Subcutaneous adipose tissue (tissue), 4 donors: ENCODE data around the gene EGFR. TPM values are rescaled to one million over a fixed set of nuclear protein-coding genes. Genes with fewer than 3 reads are reported as not detected.

Experiments used
- total RNA-seq, 4 donors: library from RNA; depleted of rRNA; stranded (reverse); fragments of >200 nt; gene quantifications; one replicate each; pipeline ENCODE4 v1.1.0, GENCODE V29; 2016
- TF ChIP-seq, protein P1 (sequence below): fragments of 450-650 bp; IDR thresholded peaks from one replicate; pipeline ENCODE4 v1.5.1; 2016; ENCODE audit warnings: low read depth, mild to moderate bottlenecking, control low read depth, antibody characterized with exemption, moderate library complexity

The EGFR gene
- total RNA-seq, 4 donors from 2014 or later, result 84.0 to 132 (median 102) TPM

- TF ChIP-seq, protein P1, sequence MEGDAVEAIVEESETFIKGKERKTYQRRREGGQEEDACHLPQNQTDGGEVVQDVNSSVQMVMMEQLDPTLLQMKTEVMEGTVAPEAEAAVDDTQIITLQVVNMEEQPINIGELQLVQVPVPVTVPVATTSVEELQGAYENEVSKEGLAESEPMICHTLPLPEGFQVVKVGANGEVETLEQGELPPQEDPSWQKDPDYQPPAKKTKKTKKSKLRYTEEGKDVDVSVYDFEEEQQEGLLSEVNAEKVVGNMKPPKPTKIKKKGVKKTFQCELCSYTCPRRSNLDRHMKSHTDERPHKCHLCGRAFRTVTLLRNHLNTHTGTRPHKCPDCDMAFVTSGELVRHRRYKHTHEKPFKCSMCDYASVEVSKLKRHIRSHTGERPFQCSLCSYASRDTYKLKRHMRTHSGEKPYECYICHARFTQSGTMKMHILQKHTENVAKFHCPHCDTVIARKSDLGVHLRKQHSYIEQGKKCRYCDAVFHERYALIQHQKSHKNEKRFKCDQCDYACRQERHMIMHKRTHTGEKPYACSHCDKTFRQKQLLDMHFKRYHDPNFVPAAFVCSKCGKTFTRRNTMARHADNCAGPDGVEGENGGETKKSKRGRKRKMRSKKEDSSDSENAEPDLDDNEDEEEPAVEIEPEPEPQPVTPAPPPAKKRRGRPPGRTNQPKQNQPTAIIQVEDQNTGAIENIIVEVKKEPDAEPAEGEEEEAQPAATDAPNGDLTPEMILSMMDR, result no peak
Measured at GRCh38 chr7:55174456-55174855, 155.6 kb downstream of the EGFR start.

GRCh38 chr7:55174856-55175255 lies 156.0 kb downstream of the EGFR start:
- TF ChIP-seq, protein P1, result no peak

DNA sequence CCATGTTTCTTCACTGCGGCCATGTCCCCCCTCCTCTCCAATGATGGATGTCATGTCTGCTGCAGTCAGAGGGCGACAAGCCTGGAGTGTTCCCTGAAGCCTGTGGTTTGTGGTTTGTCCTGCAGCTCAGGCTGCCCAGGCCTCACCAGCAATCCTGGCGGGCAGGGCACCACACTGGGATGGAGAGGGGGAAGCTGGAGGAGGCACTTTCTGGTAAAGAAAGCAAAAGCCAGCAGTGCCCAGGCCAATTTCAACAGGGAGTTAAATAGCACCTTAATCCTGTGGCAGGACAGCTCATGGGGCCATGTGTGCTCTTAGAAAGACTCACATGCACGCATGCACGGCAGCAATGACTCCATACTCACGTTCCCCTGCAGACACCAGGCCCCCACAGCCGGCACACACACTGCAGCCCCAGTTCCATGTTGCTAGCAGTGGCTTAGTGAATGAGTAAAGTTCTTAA lies 158.3 kb downstream of the EGFR start:
- TF ChIP-seq, protein P1, result no peak

GRCh38 chr7:55177589-55178261 lies 158.9 kb downstream of the EGFR start:
- TF ChIP-seq, protein P1, result no peak

DNA sequence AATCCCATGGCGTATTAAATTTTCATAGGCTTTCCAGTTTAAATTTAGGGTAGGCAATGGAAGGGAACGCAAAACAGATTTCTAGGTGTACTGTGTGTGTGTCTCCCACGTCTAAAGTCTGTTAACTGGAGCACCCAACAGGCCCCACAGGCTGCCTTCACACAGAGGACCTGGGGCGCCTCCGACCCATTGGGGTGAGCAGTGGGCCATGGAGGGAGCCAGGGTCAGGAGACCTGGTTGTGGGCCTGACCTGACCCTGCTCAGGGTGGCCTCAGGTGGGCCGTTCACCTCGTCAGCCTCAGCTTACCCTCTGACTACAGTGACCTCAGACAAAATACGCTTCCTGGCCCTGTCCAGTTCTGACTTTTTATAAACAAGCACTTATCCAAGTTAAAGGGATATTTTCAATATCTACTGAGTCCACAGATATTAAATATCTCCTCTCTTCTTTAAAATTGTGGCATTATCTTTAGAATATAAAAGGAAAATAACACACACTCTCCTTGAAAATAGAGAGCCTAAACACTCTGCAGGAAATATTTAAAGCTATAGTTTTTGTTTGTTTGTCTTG lies 159.6 kb downstream of the EGFR start:
- TF ChIP-seq, protein P1, result no peak

DNA sequence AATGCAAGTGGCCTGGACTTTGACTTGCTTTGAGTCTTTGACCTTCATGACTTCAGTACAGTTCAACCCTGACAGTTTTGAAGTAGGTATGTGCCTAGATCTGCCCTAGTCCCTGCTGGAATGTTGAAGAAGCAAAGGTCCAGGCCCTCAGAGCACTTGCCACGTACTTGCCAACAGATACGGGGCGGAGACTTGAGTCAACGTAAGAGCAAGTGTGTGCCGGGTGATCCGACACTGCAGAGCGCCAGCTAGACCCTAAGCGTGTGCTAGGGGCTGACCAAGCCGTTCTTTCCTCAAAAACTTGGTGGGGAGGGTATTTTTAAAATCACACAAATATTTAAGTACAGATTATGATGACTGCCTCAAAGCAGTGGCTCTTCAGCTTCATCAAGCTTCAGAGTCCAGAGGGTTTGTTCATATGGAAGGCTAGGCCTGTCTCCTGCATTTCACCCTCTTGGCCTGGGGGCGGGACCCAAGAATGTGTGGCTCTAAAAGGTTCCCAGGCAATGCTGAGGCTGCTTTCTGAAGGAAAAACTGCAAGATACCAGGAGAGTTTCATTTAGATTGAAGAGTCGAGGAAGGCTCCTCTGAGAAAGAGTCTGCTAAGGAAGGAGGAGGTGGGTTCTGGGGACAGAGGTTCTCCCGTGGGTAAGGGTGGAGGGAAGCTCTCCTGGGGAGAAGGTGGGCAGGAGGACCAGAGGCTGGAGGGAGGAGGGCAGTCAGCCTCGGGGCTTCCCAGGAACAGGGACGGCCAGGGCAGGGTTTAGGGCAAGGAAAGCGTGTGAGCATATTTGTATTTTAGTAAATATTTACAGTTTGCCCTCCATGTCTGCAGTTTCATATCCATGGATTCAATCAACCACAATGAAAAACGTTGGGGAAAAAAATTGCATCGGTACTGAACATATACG lies 160.3 kb downstream of the EGFR start:
- TF ChIP-seq, protein P1, result no peak
